Transverse colon (tissue), 4 donors: ENCODE measurements around the gene NFXL1.

ENCODE experiments used
- CTCF ChIP-seq, 5 experiments: fragments of 200-600 bp in 3 of 5; fragments of 450-650 bp in 2 of 5; sonication (generic) in 3 of 5; IDR thresholded peaks; 1 replicate in 2 of 5; 2 replicates in 3 of 5; pipeline ENCODE4 v1.5.1; 2016 to 2017; ENCODE audit warnings: antibody characterized with exemption in 5 of 5, inconsistent platforms in 3 of 5, mild to moderate bottlenecking in 2 of 5, moderate library complexity in 1 of 5
- EP300 ChIP-seq: sonication (generic); formaldehyde crosslinking; IDR thresholded peaks from one replicate; pipeline ENCODE4 v1.6.1; 2017; ENCODE audit warnings: antibody characterized with exemption, low read depth
- POLR2A ChIP-seq: fragments of 450-650 bp; IDR thresholded peaks from one replicate; pipeline ENCODE4 v1.6.1; 2016; ENCODE audit warnings: antibody characterized with exemption, mild to moderate bottlenecking, moderate library complexity
- POLR2AphosphoS5 ChIP-seq, 3 donors: sonication (generic); formaldehyde crosslinking; IDR thresholded peaks; one replicate each; pipeline ENCODE4 v1.6.1; 2016; ENCODE audit warnings: antibody characterized with exemption in 3 of 3

GRCh38 chr4:47907089-47907646, 7.2 kb downstream of the NFXL1 start:
- TF ChIP-seq POLR2A (no peak), CTCF (IDR thresholded peaks at IDR 0.05) (no peak), POLR2AphosphoS5 (IDR thresholded peaks at IDR 0.05) (no peak), EP300 (no peak)
